NCI-H524 treated with DMSO at 0.1 percent for 48 hours (cell line): ENCODE measurements around the gene GPR89A.
A peak's percentile ranks its signal among the peaks of the same experiment; 100 is the strongest.
"Not testable (repeated sequence)": the region's sequence is repeated elsewhere in the genome, so short reads cannot be mapped to it uniquely, and the experiment has no call there.

Source experiments
- DNase-seq: peaks from one replicate; lab custom pipeline; 2025; lab: John Stamatoyannopoulos, UW

GPR89A gene

DNA sequence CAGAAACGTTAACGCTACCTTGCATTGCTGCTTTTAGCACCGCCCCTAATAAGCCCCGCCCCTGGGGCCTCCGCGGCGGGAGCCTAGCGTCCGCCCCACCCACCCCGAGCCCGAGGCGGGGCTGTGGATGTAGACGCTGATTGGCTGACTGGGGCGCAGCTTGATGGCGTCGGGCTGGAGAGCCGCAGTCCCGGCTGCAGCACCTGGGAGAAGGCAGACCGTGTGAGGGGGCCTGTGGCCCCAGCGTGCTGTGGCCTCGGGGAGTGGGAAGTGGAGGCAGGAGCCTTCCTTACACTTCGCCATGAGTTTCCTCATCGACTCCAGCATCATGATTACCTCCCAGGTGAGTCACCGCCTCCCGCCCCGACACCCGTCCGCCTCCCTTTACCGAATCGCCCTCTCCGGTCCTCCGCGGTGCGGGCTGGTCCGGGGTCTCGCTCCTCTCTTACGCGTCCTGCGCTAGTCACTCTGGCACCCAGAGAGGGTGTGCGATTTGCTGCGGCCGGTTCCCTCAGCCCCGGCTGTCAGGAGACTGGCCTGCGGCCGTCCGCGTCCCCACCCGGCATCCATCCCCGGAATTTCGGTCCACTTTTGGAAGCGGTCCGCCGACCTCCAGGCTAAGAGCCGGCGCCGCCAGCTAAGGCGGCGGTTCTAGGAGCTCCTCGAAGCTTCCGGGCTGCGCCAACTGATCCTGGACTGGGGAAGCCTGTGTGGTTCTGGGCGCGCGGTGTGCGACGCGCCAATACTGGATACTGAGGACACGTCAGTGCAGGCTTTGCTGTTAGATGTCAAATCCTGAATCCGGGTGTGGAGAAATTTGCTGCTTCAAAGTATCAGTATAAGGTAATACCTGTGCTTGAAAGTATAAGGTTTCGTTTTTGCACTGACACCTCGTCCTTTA is at the start of gene GPR89A:
TSS of gene GPR89A (plus strand) at position 156 of the 901 bp plus-strand sequence. CDS start at position 302, 146 bp downstream.
- peak; percentile 44 for DNase-seq

DNA sequence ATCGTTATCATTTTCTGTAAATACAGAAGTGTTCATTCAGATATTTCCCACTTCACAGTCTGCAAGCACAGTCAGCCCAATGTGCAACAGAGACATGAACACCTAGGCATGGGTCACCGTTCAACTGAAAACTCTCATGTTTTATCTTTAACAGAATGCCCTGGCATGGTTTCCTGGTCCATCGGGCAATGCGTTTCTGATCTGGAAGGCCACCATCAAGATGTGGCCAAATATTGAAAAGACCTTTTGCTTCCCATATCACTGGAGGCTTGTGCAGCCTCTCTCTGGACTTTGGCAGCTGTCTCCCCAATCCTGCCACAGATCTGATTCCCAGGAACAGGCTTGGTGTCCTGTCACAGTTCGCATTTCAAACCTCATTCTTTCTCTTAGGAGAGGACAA is 21.0 kb upstream of the GPR89A start:
- DNase-seq: not testable (repeated sequence)

DNA sequence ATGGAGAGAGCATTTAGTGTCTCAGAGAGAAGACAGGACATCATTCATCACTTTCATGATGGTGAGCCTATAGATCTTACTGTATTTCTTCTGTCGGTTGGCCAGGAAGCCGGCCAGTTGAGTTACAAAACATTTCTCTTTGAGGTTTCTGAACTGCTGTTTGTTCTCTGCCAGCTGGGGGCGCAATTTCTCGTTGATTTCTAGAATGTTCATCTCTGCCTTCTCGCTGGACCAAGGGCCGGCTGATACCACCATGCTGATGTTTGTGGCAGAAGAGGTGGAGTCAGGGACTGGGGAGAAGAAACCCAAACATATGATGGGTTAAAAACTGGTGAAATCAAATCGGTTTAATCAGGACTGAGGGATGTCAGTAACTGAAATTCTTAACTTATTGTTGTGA is 17.0 kb upstream of the GPR89A start:
- not testable (repeated sequence) for DNase-seq

DNA sequence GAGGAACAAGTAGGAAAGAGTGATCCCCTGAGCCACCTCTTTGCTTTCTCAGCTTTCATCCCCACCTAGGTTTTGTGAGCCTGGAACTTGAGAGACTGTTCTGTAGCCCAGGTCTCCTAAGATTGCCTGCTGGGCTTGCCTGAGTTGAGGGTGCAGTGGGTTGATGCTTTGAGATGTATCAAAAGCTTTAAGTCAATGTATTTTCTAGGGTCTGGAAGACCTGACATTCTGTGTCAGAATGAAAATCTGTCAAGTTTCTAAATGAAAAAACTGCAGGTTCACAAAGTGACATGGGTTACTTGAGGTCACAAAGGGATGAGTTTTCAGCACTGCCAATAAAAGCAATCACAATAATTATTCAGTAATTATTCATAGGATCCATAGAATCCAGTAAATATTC is 15.4 kb upstream of the GPR89A start:
- not testable (repeated sequence) for DNase-seq

DNA sequence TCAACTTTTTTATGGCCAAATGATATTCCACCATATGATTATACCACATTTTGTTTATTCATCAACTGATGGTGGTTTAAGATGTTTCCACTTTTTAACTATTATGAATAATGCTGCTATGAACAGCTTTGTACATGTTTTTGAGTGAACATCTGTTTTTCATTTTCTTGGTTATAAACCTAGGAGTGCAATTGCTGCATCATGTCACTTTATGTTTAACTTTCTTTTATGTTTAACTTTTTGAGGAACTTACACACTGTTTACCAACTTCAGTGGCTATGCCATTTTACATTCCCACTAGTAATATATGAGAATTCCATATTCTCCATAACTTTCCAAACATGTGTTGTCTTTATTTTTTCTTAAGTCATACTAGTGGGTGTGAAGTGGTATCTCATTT is 12.4 kb upstream of the GPR89A start:
- not testable (repeated sequence) for DNase-seq

DNA sequence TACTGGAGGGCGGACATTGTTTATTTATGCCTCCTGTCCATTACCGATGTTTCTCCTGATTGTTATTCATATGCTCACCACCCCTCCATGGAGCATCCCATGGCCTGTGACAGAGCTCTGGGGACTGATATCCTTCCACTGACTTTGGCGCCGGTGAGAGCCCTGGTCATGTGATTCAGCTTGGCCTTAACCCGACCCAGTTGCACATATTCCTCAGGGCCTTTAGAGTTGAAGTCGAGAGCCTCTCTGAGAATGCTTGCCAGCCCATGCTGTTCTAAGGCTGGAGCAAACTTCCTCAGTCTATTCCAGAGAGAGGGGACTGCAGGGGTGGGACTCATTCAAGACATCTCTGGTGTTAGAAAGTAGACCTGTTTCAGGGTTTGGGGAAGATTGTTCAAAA is 11.6 kb upstream of the GPR89A start:
- not testable (repeated sequence) for DNase-seq

DNA sequence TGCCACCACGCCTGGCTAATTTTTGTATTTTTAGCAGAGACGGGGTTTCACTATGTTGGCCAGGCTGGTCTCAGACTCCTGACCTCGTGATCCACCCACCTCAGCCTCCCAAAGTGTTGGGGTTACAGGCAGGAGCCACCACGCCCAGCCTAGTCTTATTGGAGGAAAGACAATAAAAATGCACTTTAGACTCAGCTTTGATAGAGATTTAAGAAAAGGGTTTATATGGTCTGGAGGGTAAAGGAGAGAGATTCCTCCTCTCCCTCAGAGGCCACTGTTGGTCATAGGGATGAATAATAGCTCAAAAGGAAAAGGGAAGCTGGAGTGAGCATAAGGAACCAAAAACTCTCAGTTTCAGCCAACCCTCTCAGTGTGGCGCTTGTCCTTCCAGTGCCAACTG is 8.4 kb upstream of the GPR89A start:
- DNase-seq: not testable (repeated sequence)

DNA sequence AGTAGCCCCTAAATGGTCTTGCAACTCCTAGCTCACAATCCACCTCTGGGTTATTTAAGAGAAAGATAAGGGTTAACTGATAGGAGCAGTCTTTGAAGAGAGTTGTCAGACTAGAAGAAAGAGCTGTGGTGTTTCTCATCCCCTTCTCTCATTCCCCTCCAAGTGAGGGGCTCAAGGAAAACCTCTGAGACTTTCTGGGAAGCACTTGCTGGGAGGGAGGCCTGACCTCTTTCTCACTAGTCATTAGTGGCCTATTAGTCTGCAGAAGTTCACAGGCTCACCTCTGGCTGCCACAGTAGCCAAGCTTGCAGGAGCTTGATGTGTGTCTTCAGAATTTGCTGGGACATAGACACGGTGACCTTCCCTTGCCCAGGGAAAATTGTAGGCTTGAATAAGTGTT is 6.2 kb upstream of the GPR89A start:
- DNase-seq: no peak

DNA sequence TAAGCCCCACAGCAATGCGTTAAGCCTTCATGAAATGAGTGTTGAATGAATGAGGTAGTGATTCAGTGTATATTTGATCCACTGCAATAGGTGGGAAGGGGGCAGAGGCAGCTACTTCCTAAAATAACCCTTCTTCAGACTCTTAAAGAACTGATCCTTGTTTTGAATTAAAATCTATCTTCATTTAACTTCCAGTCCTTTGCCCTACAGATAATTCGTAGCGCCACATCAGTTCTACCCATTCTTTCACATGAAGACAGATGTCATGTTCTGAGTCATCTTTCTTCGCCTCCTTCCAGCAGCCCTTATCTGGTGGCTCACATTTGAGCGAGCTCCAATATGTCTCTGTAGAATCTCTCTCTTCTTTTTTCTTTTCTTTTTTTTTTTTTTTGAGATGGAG is 948 bp upstream of the GPR89A start:
- not testable (repeated sequence) for DNase-seq

DNA sequence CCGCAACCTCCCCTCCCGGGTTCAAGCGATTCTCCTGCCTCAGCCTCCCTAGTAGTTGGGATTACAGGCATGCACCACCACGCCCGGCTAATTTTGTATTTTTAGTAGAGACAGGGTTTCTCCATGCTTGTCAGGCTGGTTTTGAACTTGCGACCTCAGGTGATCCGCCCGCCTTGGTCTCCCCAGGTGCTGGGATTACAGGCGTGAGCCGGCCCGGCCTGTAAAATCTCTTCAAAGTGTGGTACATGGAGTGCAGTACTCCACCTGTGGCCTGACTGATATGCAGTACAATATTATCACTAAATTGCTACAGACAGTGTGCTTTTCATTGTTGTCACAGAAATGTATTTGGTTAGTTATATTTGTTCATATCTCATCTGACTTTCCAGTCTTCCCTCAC is 499 bp upstream of the GPR89A start:
- DNase-seq: not testable (repeated sequence)

DNA sequence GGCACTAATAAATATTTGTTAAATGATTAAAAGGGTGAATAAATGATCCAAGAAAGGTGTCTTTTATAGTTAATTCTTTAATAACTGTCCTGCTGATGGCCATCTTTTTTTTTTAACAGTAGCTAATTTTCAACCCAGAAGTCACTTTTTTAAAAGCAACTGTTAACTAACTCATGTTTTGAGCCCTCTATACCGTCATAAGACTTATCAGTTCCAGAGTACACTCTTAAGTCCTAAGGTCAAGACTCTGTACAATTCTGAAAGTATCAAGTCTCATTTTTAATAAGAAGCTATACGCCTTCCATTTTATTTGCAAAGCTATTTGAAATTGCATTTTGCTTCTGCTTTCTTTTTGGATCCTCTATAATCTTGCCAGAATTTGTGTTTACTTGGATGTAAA is 3.0 kb downstream of the GPR89A start:
- not testable (repeated sequence) for DNase-seq

DNA sequence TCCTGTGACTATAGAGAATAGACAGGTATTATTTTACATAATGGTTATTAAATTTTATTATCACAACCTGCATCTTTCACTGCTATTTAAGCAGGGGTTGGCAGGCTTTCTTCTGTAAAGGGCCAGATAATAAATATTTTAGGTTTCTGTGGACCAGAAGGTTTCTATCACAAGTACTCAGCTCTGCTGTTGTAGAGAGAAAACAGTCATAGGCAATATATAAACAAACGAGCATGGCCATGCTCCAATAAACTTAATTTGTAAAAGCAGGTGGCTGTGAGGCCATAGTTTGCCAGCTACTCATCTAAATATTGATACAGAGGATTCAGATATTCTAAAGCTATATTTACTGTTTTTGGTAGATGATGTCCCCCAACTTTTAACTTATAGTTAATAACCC is 12.3 kb downstream of the GPR89A start:
- DNase-seq: not testable (repeated sequence)

DNA sequence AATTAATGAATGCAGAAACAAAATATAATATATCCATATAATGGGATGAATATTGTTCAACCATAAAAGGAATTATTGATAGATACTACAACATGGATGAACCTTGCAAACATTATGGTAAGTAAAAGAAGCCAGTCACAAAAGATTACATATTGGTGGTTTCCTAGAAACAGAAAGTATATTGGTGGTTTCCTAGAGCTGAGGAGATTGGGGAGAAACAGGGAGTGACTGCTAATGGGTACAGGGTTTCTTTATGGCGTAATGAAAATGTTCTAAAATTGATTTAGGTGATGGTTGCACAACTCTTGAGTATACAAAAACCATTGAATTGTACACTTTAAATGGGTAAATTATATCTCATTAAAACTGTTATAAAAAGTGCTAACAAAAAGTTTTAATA is 14.4 kb downstream of the GPR89A start:
- DNase-seq: not testable (repeated sequence)

DNA sequence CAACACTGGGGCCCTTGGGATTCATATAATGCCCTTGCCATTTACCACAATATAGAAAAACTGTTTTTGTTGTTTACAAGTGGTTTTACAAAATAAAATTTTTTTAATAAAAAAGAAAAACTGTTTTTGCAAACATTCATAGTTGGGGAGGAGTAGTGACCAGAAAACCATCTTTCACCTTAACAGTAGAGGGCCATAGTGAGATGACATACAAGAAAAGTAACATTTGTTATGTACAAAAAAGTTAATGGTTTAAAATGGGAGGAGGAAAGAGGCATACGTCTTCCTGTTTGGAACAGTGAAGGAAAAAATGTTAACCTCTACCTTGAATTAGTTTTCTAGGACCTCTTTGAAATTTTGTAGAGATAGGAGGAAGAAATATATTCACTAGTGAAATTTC is 28.4 kb downstream of the GPR89A start:
- not testable (repeated sequence) for DNase-seq

DNA sequence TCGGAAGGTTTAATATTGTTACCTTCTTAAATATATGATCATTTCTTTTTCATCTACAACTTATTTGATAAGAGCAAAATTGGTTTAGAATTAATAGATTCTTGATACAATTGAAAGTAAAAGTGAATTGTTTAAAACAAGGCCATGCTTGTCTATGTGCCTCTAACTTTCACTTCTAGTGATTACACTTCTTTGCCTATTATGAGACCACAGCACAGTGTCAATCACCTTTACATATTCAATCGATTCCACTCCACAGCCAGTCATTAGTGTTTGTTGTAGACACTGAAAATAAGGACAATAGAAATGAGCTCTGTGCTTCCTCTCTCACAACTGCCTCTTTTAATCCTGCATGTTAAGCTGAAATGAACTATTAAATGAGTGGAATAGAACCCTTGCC is 34.1 kb downstream of the GPR89A start:
- DNase-seq: not testable (repeated sequence)

DNA sequence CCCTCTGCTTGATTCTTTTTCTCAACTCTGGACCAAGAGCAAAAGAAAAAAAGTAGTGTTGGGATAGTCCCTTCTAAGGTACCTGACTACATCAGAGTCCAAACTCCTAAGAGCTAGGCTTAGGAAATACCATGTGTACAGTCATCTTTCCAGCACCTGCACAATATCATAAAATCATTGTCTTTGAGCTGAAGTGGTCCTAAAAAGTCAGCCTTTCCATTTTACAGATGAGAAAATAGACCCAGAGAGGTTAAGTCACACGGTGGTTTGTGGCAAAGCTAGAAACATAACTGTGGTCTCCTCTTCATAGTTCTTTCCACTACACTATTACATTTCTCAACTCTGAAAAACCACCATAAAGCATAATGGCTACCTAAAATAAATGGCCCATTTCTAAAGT is 36.2 kb downstream of the GPR89A start:
- DNase-seq: not testable (repeated sequence)

DNA sequence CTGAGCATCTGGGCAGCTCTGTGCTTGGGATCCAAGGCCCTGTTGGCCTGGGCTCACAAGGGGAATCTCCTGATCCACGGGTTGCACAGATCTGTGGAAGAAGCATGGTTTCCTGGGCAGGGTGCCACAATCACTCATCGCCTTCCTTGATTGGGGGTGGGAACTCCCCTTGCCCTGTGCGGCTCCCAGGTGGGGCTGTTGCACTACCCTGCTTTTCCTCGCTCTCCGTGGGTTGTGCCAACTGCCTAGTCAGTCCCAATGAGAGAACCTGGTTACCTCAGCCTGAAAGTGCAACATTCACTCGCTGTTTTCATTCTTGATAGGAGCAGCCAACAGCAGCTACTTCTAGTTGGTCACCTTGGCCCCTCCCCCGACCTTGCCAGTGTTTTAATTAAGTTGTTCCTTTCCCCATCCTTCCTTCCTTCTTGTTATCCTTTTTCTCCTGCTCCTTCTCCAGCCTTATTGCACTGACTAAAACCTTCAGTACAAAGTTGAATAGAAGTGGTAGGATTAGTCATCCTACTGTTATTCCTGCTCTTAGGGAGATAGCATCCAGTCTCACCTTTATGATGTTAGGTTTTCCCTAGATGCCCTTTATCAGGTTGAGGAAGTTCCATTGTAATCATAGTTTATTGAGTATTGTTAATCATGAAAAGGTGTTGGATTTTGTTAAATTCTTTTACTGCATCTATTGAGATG is 48.6 kb downstream of the GPR89A start:
- not testable (repeated sequence) for DNase-seq

DNA sequence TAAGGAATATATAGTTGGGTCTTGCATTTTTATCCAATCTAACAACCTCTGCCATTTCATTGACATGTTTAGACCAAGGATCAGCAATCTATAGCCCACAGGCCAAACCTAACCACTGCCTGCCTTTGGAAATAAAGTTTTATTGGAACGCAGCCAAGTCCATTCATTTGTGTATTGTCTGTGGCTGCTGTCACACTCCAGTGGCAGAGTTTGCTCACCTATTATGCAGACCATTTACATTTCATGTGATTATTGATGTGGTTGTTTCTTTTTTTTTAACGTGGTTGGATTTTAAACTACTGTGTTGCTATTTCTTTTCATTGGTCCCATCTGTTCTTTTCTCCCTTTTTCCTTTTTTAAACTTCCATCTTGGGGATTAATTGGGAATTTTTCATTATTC is 54.7 kb downstream of the GPR89A start:
- not testable (repeated sequence) for DNase-seq

DNA sequence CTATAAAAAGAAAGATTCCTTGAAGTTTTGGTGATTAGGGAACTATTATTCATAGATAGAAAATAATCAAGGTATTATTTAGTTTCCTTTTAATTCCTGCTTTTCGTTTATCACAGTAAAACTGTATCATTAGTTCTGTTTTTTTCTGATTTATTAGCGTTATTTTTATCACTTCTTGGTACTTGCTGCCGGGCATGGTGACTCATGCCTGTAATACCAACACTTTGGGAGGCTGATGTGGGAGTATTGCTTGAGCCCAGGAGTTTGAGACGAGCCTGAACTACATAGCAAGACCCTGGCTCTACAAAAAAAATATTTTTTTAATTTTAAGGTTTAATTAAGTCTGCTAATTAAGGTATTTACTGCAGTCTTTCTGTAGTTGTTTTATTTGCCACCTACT is 57.2 kb downstream of the GPR89A start:
- not testable (repeated sequence) for DNase-seq

DNA sequence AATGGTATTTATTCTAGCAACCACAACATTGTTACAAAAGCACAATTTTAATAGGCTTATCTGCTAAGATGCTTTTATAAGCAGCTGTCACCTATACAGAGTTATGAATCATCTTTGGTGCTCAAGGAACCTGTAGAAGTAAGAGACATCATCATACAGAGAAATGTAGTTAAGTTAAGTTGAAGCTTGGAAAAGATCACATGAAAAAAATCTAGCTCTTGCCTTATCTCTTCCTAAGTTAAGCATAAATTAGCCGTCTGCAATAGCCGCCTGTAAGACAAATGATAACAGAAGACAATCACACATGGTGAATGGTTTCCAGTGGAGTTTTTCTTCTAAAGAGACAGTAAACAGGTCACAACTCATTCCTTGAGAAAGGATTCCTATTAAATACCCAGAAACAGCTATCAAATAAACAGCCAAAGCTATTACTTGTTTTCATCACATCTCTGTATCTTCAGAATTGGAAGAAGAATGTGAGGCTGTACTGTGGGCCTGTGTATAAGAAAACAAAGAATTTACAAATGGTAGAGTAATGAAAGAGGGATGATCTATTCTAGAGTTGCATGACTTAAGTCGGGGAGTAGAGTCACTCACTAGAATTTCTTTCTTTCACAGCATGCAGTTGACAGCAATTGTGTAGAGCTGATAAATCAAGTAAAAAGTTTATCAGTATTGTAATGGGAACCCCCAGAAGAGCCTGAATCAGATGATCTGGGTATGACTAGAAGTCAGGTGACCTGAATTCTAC is 63.4 kb downstream of the GPR89A start:
- DNase-seq: not testable (repeated sequence)

DNA sequence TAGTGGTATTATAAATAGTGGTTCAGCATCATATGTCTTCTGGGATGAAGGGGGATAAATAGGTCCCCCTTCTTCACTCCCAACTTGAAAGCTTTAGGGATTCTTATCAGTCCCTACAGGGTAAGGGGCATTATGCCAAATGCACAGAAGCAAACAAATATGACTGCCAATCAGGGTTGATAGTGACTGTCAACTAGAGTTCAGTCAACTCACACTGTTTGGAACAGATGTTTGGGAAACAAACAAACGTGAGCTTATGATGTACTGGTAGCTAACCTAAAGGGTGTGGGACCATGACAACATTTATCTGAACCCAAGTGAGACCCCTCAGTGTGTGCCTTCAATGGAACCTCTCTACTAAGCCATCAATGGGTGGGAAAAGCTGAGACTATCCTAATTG is 65.4 kb downstream of the GPR89A start:
- not testable (repeated sequence) for DNase-seq

DNA sequence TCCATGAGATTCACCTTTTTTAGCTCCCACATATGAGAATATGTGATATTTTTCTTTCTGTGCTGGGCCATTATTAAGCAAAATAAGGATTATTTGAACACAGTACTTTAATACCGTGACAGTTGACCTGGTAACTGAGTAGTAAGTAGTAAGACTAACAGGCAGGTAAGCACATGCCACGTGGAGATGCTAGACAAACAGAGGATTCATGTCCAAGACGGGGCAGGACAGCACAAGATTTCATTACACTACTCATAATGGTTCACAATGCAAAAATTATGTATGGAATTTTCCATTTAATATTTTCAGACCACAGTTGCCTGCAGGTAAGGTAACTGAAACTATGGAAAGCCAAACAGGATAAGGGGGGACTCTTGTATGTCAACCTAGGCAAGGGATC is 77.1 kb downstream of the GPR89A start:
- DNase-seq: not testable (repeated sequence)
